Measurements from ENCODE around the gene CILP2.

CILP2 gene

GRCh38 chr19:19571071-19571786, 33.2 kb downstream of the CILP2 start:
- DNase-seq: no peak

- DNase-seq: no peak
Measured at GRCh38 chr19:19575411-19575810, 37.3 kb downstream of the CILP2 start.

- DNase-seq: no peak
Measured at GRCh38 chr19:19578252-19578651, 40.2 kb downstream of the CILP2 start.

- DNase-seq: no peak
Measured at GRCh38 chr19:19579533-19580361, 41.7 kb downstream of the CILP2 start.

- no peak for DNase-seq
Measured at GRCh38 chr19:19580418-19580817, 42.4 kb downstream of the CILP2 start.

- DNase-seq: no peak
Measured at GRCh38 chr19:19581391-19581790, 43.3 kb downstream of the CILP2 start.

- DNase-seq: no peak
Measured at GRCh38 chr19:19582471-19582870, 44.4 kb downstream of the CILP2 start.

- no peak for DNase-seq
Measured at GRCh38 chr19:19584356-19584755, 46.3 kb downstream of the CILP2 start.

- no peak for DNase-seq
Measured at GRCh38 chr19:19587771-19588170, 49.7 kb downstream of the CILP2 start.

GRCh38 chr19:19588546-19588945, 50.5 kb downstream of the CILP2 start:
- DNase-seq: no peak

GRCh38 chr19:19591133-19591825, 53.2 kb downstream of the CILP2 start:
- no peak for DNase-seq

- DNase-seq: no peak
Measured at GRCh38 chr19:19592690-19593089, 54.6 kb downstream of the CILP2 start.

GRCh38 chr19:19594381-19594780, 56.3 kb downstream of the CILP2 start:
- no peak for DNase-seq

GRCh38 chr19:19595171-19595701, 57.2 kb downstream of the CILP2 start:
- DNase-seq: no peak
